Uterus (tissue), 4 donors: ENCODE measurements around the gene EMILIN1. TPM values are rescaled to one million over a fixed set of nuclear protein-coding genes. Genes with fewer than 3 reads are reported as not detected.
A peak's percentile ranks its signal among the peaks of the same experiment; 100 is the strongest.

ENCODE experiments used
- DNase-seq, 2 donors: peaks; one replicate each; pipeline ENCODE4 v3.0.0-alpha.2; 2019 to 2020
- H3K27ac ChIP-seq, 2 donors: fragments of 200-600 bp; sonication (generic); 1 replicate in 1 of 2; 2 replicates in 1 of 2; pipeline ENCODE4 v1.5.1; 2016 to 2018
- H3K27me3 ChIP-seq, 2 donors: fragments of 200-600 bp; sonication (generic); one replicate each; pipeline ENCODE4 v1.5.1; 2018 to 2019; ENCODE audit warnings: control low read depth in 1 of 2
- H3K36me3 ChIP-seq, 2 donors: fragments of 200-600 bp; sonication (generic); one replicate each; pipeline ENCODE4 v1.5.1; 2019; ENCODE audit warnings: control low read depth in 1 of 2
- H3K4me1 ChIP-seq, 2 donors: fragments of 200-600 bp; sonication (generic); one replicate each; pipeline ENCODE4 v1.5.1; 2018 to 2019; ENCODE audit warnings: control low read depth in 1 of 2
- H3K4me3 ChIP-seq, 2 donors: fragments of 200-600 bp; sonication (generic); 1 replicate in 1 of 2; 2 replicates in 1 of 2; pipeline ENCODE4 v1.5.1; 2018 to 2019; ENCODE audit warnings: mild to moderate bottlenecking in 1 of 2
- H3K9me3 ChIP-seq, 2 donors: fragments of 200-600 bp; sonication (generic); one replicate each; pipeline ENCODE4 v1.5.1; 2019; ENCODE audit warnings: control low read depth in 1 of 2
- CTCF ChIP-seq, 4 experiments: fragments of 200-600 bp in 2 of 4; fragments of 450-650 bp in 2 of 4; sonication (generic) in 2 of 4; IDR thresholded peaks; one replicate each; pipeline ENCODE4 v1.5.1; 2016 to 2019; ENCODE audit warnings: antibody characterized with exemption in 4 of 4, mild to moderate bottlenecking in 2 of 4, moderate library complexity in 1 of 4
- POLR2A ChIP-seq, 2 donors: fragments of 450-650 bp; IDR thresholded peaks; one replicate each; pipeline ENCODE4 v1.6.1; 2016; ENCODE audit warnings: antibody characterized with exemption in 2 of 2, mild to moderate bottlenecking in 1 of 2, moderate library complexity in 1 of 2
- intact Hi-C: fragments of 100-400 bp; cut with DNase I; formaldehyde crosslinking; loops from one replicate; pipeline ENCODE4 v1.15.1; 2023; ENCODE audit warnings: low total_unique reads
- total RNA-seq, 4 donors: library from RNA; depleted of rRNA in 3 of 4; stranded (reverse); fragments of >200 nt in 3 of 4; gene quantifications; one replicate each; pipeline versions ENCODE4 v1.1.0 to v1.2.4, GENCODE V29; 2014 to 2023
- donor health status: DM: yes; HTN: yes; CAD: no.

EMILIN1 gene
- total RNA-seq, 4 donors from 2014 or later: 107 to 377 (median 224) TPM

- DNase-seq: no peak
- H3K27me3 ChIP-seq: no peaks in the 10 kb centered on the region
- no peak overlapping the region for H3K27ac ChIP-seq
These were observed 16.1 kb downstream of the EMILIN1 start for GRCh38 chr2:27094353-27094984.

GRCh38 chr2:27095427-27095744, 17.0 kb downstream of the EMILIN1 start:
- TF ChIP-seq POLR2A (IDR thresholded peaks at IDR 0.05): no peak
- no peak for TF ChIP-seq CTCF (IDR thresholded peaks at IDR 0.05)
- H3K4me1 ChIP-seq: no peaks in the 10 kb centered on the region
- intact Hi-C loops: loop anchor here (5.0 kb wide), 1 partner anchor 112 kb away; no protein-coding TSS in a partner anchor
- H3K27ac ChIP-seq: no peak overlapping the region
- no peaks in the 10 kb centered on the region for H3K27me3 ChIP-seq
- H3K9me3 ChIP-seq: no peaks in the 10 kb centered on the region
- no peak for DNase-seq
- no peaks in the 10 kb centered on the region for H3K36me3 ChIP-seq
- H3K4me3 ChIP-seq: no peak overlapping the region

More at GRCh38 chr2:27094353-27094984, 16.1 kb downstream of the EMILIN1 start:
- intact Hi-C loops: no loop called here
- Histone ChIP-seq H3K4me1 (no peaks in the 10 kb centered on the region), H3K36me3 (no peaks in the 10 kb centered on the region), H3K4me3 (no peak overlapping the region), H3K9me3 (no peaks in the 10 kb centered on the region)
- TF ChIP-seq POLR2A (IDR thresholded peaks at IDR 0.05) (no peak), CTCF (IDR thresholded peaks at IDR 0.05) (no peak)

- no peaks in the 10 kb centered on the region for H3K36me3 ChIP-seq
- no peak overlapping the region for H3K27ac ChIP-seq
- TF ChIP-seq POLR2A (IDR thresholded peaks at IDR 0.05) (no peak), CTCF (IDR thresholded peaks at IDR 0.05) (no peak)
- no peaks in the 10 kb centered on the region for H3K9me3 ChIP-seq
- intact Hi-C loops: loop anchor here (5.0 kb wide), 1 partner anchor 111 kb away; no protein-coding TSS in a partner anchor
- no peaks in the 10 kb centered on the region for H3K4me1 ChIP-seq
- H3K27me3 ChIP-seq: no peaks in the 10 kb centered on the region
- peak; percentile 52 to 70 for DNase-seq
- peak overlapping the region; percentile 13 to 17 for H3K4me3 ChIP-seq
These were observed 17.6 kb downstream of the EMILIN1 start for GRCh38 chr2:27095745-27096651.

GRCh38 chr2:27096748-27097297, 18.4 kb downstream of the EMILIN1 start:
- no peak overlapping the region for H3K27ac ChIP-seq
- no peaks in the 10 kb centered on the region for H3K36me3 ChIP-seq
- H3K27me3 ChIP-seq: no peaks in the 10 kb centered on the region
- DNase-seq: no peak
- no peak for TF ChIP-seq CTCF (IDR thresholded peaks at IDR 0.05)
- H3K9me3 ChIP-seq: no peaks in the 10 kb centered on the region
- intact Hi-C loops: loop anchor here (5.0 kb wide), 1 partner anchor 110 kb away; no protein-coding TSS in a partner anchor
- no peaks in the 10 kb centered on the region for H3K4me1 ChIP-seq
- H3K4me3 ChIP-seq: no peak overlapping the region

- H3K27ac ChIP-seq: no peak overlapping the region
- no peak for DNase-seq
- H3K9me3 ChIP-seq: no peaks in the 10 kb centered on the region
- TF ChIP-seq CTCF (IDR thresholded peaks at IDR 0.05) (no peak), POLR2A (IDR thresholded peaks at IDR 0.05) (no peak)
- H3K4me1 ChIP-seq: no peaks in the 10 kb centered on the region
- no peak overlapping the region for H3K4me3 ChIP-seq
- intact Hi-C loops: loop anchor here (5.0 kb wide), 1 partner anchor 110 kb away; no protein-coding TSS in a partner anchor
- no peaks in the 10 kb centered on the region for H3K27me3 ChIP-seq
- no peaks in the 10 kb centered on the region for H3K36me3 ChIP-seq
These were observed 18.9 kb downstream of the EMILIN1 start for GRCh38 chr2:27097341-27097740.
